PC-3 (cell line): ENCODE measurements around the gene YPEL2. TPM values are rescaled to one million over a fixed set of nuclear protein-coding genes. Genes with fewer than 3 reads are reported as not detected.

Experiments used
- ATAC-seq: fragments of 200-7000 bp; cut with Tn5 transposase; 2 replicates; pipeline ENCODE4 v1.9.1; 2020; ENCODE audit warnings: mild to moderate bottlenecking, moderate library complexity
- BruUV-seq: library from RNA; stranded (reverse); fragments of 400-500 nt; replicated peaks from 2 replicates; lab custom pipeline; 2021; lab: Mats Ljungman, UMichigan
- CTCF ChIA-PET: fragments of 300-600 bp; sonication (Branson Sonifier 250); formaldehyde crosslinking; loops from one replicate; lab custom pipeline; 2022; ENCODE audit warnings: antibody characterized with exemption; lab: Charles Lee
- POLR2A ChIA-PET: fragments of 300-600 bp; sonication (Branson Sonifier 250); formaldehyde crosslinking; loops from one replicate; lab custom pipeline; 2022; ENCODE audit warnings: antibody characterized with exemption; ENCODE audit not compliant: unreplicated experiment; lab: Charles Lee
- DNase-seq: peaks from one replicate; pipeline ENCODE4 v3.0.0-alpha.2; 2015
- H2AFZ ChIP-seq: fragments of 300-600 bp; sonication (generic); 2 replicates; pipeline ENCODE4 v1.6.0; 2016; ENCODE audit warnings: antibody characterized with exemption, low read length
- H3F3A ChIP-seq: fragments of 300-600 bp; sonication (generic); one replicate; pipeline ENCODE4 v1.6.0; 2017; ENCODE audit warnings: antibody characterized with exemption, low read length, control low read depth, mild to moderate bottlenecking; ENCODE audit not compliant: unreplicated experiment
- H3K27ac ChIP-seq: fragments of 300-600 bp; sonication (generic); 2 replicates; pipeline ENCODE4 v1.5.1; 2016; ENCODE audit warnings: mild to moderate bottlenecking, low read length
- H3K27me3 ChIP-seq: fragments of 300-600 bp; sonication (generic); 2 replicates; pipeline ENCODE4 v1.6.1; 2016; ENCODE audit warnings: low read length, mixed read lengths
- H3K36me3 ChIP-seq: fragments of 300-600 bp; sonication (generic); 2 replicates; pipeline ENCODE4 v1.6.1; 2016; ENCODE audit warnings: low read depth, mixed run types, low read length, mixed read lengths
- H3K4me1 ChIP-seq: fragments of 300-600 bp; sonication (generic); 2 replicates; pipeline ENCODE4 v1.5.1; 2016; ENCODE audit warnings: low read length; ENCODE audit not compliant: insufficient read depth
- H3K4me2 ChIP-seq: fragments of 300-600 bp; sonication (generic); 2 replicates; pipeline ENCODE4 v1.6.0; 2016; ENCODE audit warnings: low read length
- H3K4me3 ChIP-seq: fragments of 300-600 bp; sonication (generic); 2 replicates; pipeline ENCODE4 v1.5.1; 2016; ENCODE audit warnings: mild to moderate bottlenecking, low read length, mixed read lengths
- H3K79me2 ChIP-seq: fragments of 300-600 bp; sonication (generic); 2 replicates; pipeline ENCODE4 v1.6.1; 2017; ENCODE audit warnings: low read length, mixed read lengths
- H3K9ac ChIP-seq: fragments of 300-600 bp; sonication (generic); 2 replicates; pipeline ENCODE4 v1.6.0; 2016; ENCODE audit warnings: mild to moderate bottlenecking, low read length
- H3K9me2 ChIP-seq: fragments of 300-600 bp; sonication (generic); replicated peaks from 2 replicates; pipeline ENCODE4 v1.6.1; 2016; ENCODE audit warnings: mixed run types, low read length, mixed read lengths
- H3K9me3 ChIP-seq: fragments of 300-600 bp; sonication (generic); 2 replicates; pipeline ENCODE4 v1.6.1; 2016; ENCODE audit warnings: low read length, mixed read lengths
- H4K20me1 ChIP-seq: fragments of 300-600 bp; sonication (generic); 2 replicates; pipeline ENCODE4 v1.6.1; 2016; ENCODE audit warnings: low read length, mixed read lengths
- EZH2 ChIP-seq: fragments of 300-600 bp; sonication (generic); IDR thresholded peaks from one replicate; pipeline ENCODE4 v1.6.1; 2017; ENCODE audit warnings: antibody characterized with exemption, mild to moderate bottlenecking, low read length; ENCODE audit not compliant: unreplicated experiment
- EZH2phosphoT487 ChIP-seq: fragments of 300-600 bp; sonication (generic); IDR thresholded peaks from 2 replicates; pipeline ENCODE4 v1.6.1; 2018; ENCODE audit warnings: mild to moderate bottlenecking, antibody characterized with exemption, low read length, borderline replicate concordance
- intact Hi-C: fragments of 100-400 bp; cut with micrococcal nuclease; formaldehyde crosslinking; loops from 2 replicates; pipeline ENCODE4 v1.9.0; 2023
- total RNA-seq: library from RNA; depleted of rRNA; stranded (reverse); fragments of >200 nt; gene quantifications from 2 replicates; pipeline ENCODE4 v1.2.3, GENCODE V29; 2014
- TF ChIP-seq, protein P1 (sequence below): fragments of 300-600 bp; sonication (generic); conservative IDR thresholded peaks from 2 replicates; pipeline ENCODE4 v1.5.1; 2017; ENCODE audit warnings: antibody characterized with exemption, low read depth, mild to moderate bottlenecking, low read length

The YPEL2 gene
- total RNA-seq, 1 experiment from 2014 or later = 0.47 TPM

- H3F3A ChIP-seq = peaks cover 3% of the 10 kb centered on the region
- no peaks in the 10 kb centered on the region for H4K20me1 ChIP-seq
- peak; percentile 88 for ATAC-seq
- peak overlapping the region; percentile 29 for H3K4me2 ChIP-seq
- TF ChIP-seq, protein P1, sequence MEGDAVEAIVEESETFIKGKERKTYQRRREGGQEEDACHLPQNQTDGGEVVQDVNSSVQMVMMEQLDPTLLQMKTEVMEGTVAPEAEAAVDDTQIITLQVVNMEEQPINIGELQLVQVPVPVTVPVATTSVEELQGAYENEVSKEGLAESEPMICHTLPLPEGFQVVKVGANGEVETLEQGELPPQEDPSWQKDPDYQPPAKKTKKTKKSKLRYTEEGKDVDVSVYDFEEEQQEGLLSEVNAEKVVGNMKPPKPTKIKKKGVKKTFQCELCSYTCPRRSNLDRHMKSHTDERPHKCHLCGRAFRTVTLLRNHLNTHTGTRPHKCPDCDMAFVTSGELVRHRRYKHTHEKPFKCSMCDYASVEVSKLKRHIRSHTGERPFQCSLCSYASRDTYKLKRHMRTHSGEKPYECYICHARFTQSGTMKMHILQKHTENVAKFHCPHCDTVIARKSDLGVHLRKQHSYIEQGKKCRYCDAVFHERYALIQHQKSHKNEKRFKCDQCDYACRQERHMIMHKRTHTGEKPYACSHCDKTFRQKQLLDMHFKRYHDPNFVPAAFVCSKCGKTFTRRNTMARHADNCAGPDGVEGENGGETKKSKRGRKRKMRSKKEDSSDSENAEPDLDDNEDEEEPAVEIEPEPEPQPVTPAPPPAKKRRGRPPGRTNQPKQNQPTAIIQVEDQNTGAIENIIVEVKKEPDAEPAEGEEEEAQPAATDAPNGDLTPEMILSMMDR = no peak
- TF ChIP-seq EZH2phosphoT487 (no peak), EZH2 (no peak)
- H3K79me2 ChIP-seq = no peaks in the 10 kb centered on the region
- H3K4me3 ChIP-seq = no peak overlapping the region
- BruUV-seq = no TSS peak
- intact Hi-C loops = no loop called here
- H3K27me3 ChIP-seq = no peaks in the 10 kb centered on the region
- no peak overlapping the region for H2AFZ ChIP-seq
- CTCF ChIA-PET = no interaction called here
- H3K9ac ChIP-seq = no peak overlapping the region
- peaks cover 15% of the 10 kb centered on the region for H3K4me1 ChIP-seq
- DNase-seq = peak; percentile 97
- POLR2A ChIA-PET = no interaction called here
- H3K9me2 ChIP-seq = no peaks in the 10 kb centered on the region
- peak overlapping the region; percentile 8 for H3K27ac ChIP-seq
- H3K9me3 ChIP-seq = no peaks in the 10 kb centered on the region
- no peaks in the 10 kb centered on the region for H3K36me3 ChIP-seq
Measured at GRCh38 chr17:59435238-59435637, 103.8 kb downstream of the YPEL2 start.

DNA sequence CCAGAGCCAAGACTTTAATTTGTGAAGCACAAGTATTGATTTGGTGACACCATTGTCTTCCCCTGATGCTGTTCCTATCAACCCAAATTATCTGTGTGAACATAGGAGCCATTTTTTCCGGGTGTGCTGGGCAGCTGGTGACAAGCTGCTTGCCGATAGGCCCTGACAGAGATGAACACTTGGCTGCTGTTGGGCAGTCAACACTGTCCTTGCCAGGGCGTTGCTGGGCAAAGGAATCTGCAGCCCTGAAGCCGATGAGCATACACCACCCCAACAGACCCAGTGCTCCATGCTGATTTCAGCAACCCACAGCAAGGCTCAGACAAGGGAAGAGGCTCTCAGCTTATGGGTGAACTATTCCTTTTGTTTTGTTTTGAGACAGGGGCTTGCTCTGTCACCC lies 105.4 kb downstream of the YPEL2 start:
- Histone ChIP-seq H3K4me3 (no peak overlapping the region), H3K27me3 (no peaks in the 10 kb centered on the region), H3F3A (peaks cover 3% of the 10 kb centered on the region), H3K9me3 (no peaks in the 10 kb centered on the region), H3K79me2 (no peaks in the 10 kb centered on the region), H3K4me2 (no peak overlapping the region), H3K9me2 (no peaks in the 10 kb centered on the region), H3K4me1 (peaks cover 15% of the 10 kb centered on the region), H4K20me1 (no peaks in the 10 kb centered on the region), H2AFZ (no peak overlapping the region), H3K36me3 (no peaks in the 10 kb centered on the region), H3K9ac (no peak overlapping the region), H3K27ac (no peak overlapping the region)
- no TSS peak for BruUV-seq
- DNase-seq (no peak), ATAC-seq (no peak)
- ChIA-PET CTCF (interaction anchor here (0.9 kb wide), 1 partner anchor 107 kb away, joined by 3 read pairs; no protein-coding TSS in a partner anchor), POLR2A (no interaction called here)
- TF ChIP-seq, protein P1 = no peak
- TF ChIP-seq EZH2 (no peak), EZH2phosphoT487 (no peak)
- intact Hi-C loops = no loop called here

- no peak overlapping the region for H2AFZ ChIP-seq
- ChIA-PET POLR2A (interaction anchor here (0.6 kb wide), 1 partner anchor 127 kb away, joined by 6 read pairs; no protein-coding TSS in a partner anchor), CTCF (interaction anchor here (0.6 to 1.8 kb wide), 2 partner anchors 108 to 218 kb away, joined by 5 to 9 read pairs; no protein-coding TSS in a partner anchor)
- H3K9ac ChIP-seq = no peak overlapping the region
- no peak for TF ChIP-seq EZH2
- TF ChIP-seq EZH2phosphoT487 = no peak
- TF ChIP-seq, protein P1 = no peak
- no peaks in the 10 kb centered on the region for H3K36me3 ChIP-seq
- intact Hi-C loops = no loop called here
- BruUV-seq = no TSS peak
- H3K79me2 ChIP-seq = no peaks in the 10 kb centered on the region
- H3K9me2 ChIP-seq = no peaks in the 10 kb centered on the region
- no peak overlapping the region for H3K4me3 ChIP-seq
- H4K20me1 ChIP-seq = no peaks in the 10 kb centered on the region
- H3K4me1 ChIP-seq = peaks cover 15% of the 10 kb centered on the region
- DNase-seq = no peak
- H3K9me3 ChIP-seq = no peaks in the 10 kb centered on the region
- H3F3A ChIP-seq = peaks cover 3% of the 10 kb centered on the region
- no peak for ATAC-seq
- no peak overlapping the region for H3K27ac ChIP-seq
- H3K4me2 ChIP-seq = no peak overlapping the region
- H3K27me3 ChIP-seq = no peaks in the 10 kb centered on the region
Measured at GRCh38 chr17:59437791-59438281, 106.4 kb downstream of the YPEL2 start.
